ENCODE results near the gene CHIT1.
"Not testable (repeated sequence)": the region's sequence is repeated elsewhere in the genome, so short reads cannot be mapped to it uniquely, and the experiment has no call there.

Gene CHIT1

DNA sequence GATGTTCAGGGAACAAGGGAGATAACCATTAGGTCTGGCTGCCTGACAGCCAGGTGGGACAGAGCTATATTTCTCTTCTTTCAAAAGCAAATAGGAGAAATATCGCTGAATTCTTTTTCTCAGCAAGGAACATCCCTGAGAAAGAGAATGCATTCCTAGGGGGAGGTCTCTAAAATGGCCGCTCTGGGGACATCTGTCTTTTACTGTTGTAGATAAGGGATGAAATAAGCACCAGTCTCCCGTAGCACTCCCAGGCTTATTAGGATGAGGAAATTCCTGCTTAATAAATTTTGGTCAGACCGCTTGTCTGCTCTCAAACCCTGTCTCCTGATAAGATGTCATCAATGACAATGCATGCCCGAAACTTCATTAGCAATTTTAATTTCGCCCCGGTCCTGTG, 5.4 kb upstream of the CHIT1 start:
- H3K9ac ChIP-seq (ENCODE audit: low read depth, low read length); H3K27ac ChIP-seq (ENCODE audit: low read depth, low read length); H3K4me1 ChIP-seq (ENCODE audit: insufficient read depth, low read length); H3K27me3 ChIP-seq (ENCODE audit: insufficient read depth, low read length); H3K4me3 ChIP-seq (ENCODE audit: low read length); H3K36me3 ChIP-seq (ENCODE audit: insufficient read depth, low read length): not testable (repeated sequence)
- peaks cover 13% of the 10 kb centered on the region for H3K9me3 ChIP-seq (ENCODE audit: insufficient read depth, low read depth, low read length)
- 91% methylated on average over 6 of the region's 7 CpGs for WGBS

GRCh38 chr1:203228670-203229069, 803 bp downstream of the CHIT1 start:
- Histone ChIP-seq H3K27ac (ENCODE audit: low read depth, low read length) (no peak overlapping the region), H3K4me3 (ENCODE audit: low read length) (no peak overlapping the region), H3K9me3 (ENCODE audit: insufficient read depth, low read depth, low read length) (no peaks in the 10 kb centered on the region), H3K4me1 (ENCODE audit: insufficient read depth, low read length) (no peaks in the 10 kb centered on the region), H3K36me3 (ENCODE audit: insufficient read depth, low read length) (no peaks in the 10 kb centered on the region), H3K9ac (ENCODE audit: low read depth, low read length) (no peak overlapping the region), H3K27me3 (ENCODE audit: insufficient read depth, low read length) (no peaks in the 10 kb centered on the region; the same call in 1 of the 2 replicates)
- WGBS, result 86% methylated on average over 4 of the region's 4 CpGs

- H3K9ac ChIP-seq (ENCODE audit: low read depth, low read length), result no peak overlapping the region
- WGBS, result 95% methylated on average over 9 of the region's 9 CpGs
- H3K4me3 ChIP-seq (ENCODE audit: low read length), result no peak overlapping the region
- no peaks in the 10 kb centered on the region for H3K9me3 ChIP-seq (ENCODE audit: insufficient read depth, low read depth, low read length)
- no peaks in the 10 kb centered on the region; the same call in 1 of the 2 replicates for H3K27me3 ChIP-seq (ENCODE audit: insufficient read depth, low read length)
- no peak overlapping the region for H3K27ac ChIP-seq (ENCODE audit: low read depth, low read length)
- no peaks in the 10 kb centered on the region for H3K4me1 ChIP-seq (ENCODE audit: insufficient read depth, low read length)
- H3K36me3 ChIP-seq (ENCODE audit: insufficient read depth, low read length), result no peaks in the 10 kb centered on the region
Measured at GRCh38 chr1:203227371-203228083, 1.9 kb downstream of the CHIT1 start.

- no peaks in the 10 kb centered on the region for H3K36me3 ChIP-seq (ENCODE audit: insufficient read depth, low read length)
Measured at GRCh38 chr1:203225071-203225470, 4.4 kb downstream of the CHIT1 start.

GRCh38 chr1:203223012-203223775, 6.3 kb downstream of the CHIT1 start:
- Histone ChIP-seq H3K27ac (ENCODE audit: low read depth, low read length) (no peak overlapping the region), H3K9me3 (ENCODE audit: insufficient read depth, low read depth, low read length) (no peaks in the 10 kb centered on the region), H3K4me1 (ENCODE audit: insufficient read depth, low read length) (no peaks in the 10 kb centered on the region), H3K36me3 (ENCODE audit: insufficient read depth, low read length) (no peaks in the 10 kb centered on the region), H3K27me3 (ENCODE audit: insufficient read depth, low read length) (no peaks in the 10 kb centered on the region; the same call in 1 of the 2 replicates), H3K9ac (ENCODE audit: low read depth, low read length) (no peak overlapping the region), H3K4me3 (ENCODE audit: low read length) (no peak overlapping the region)
- WGBS, result 95% methylated on average over 18 of the region's 18 CpGs

More at GRCh38 chr1:203225071-203225470, 4.4 kb downstream of the CHIT1 start:
- Histone ChIP-seq H3K27ac (ENCODE audit: low read depth, low read length) (no peak overlapping the region), H3K4me3 (ENCODE audit: low read length) (no peak overlapping the region), H3K27me3 (ENCODE audit: insufficient read depth, low read length) (no peaks in the 10 kb centered on the region; the same call in 1 of the 2 replicates), H3K9me3 (ENCODE audit: insufficient read depth, low read depth, low read length) (no peaks in the 10 kb centered on the region), H3K4me1 (ENCODE audit: insufficient read depth, low read length) (no peaks in the 10 kb centered on the region), H3K9ac (ENCODE audit: low read depth, low read length) (no peak overlapping the region)
- 85% methylated on average over 4 of the region's 4 CpGs for WGBS

DNA sequence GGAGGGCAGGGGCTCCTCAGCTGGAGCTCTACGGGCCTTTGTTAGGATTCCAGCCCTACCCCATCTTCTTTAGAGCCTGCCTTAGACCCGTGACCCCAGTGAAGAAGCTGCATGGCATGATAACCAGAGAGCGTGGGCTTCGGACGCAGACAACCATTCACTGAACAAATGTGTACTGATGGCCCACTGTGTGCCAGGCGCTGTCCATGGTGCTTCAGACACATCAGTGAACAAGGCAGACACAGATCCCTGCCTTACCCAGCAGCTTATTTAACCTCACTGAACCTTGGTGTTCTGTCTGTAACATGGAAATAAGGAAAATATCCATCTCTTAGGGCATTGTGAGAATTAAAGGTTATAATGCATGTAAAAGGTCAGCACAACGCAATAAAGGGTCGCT, 9.5 kb downstream of the CHIT1 start:
- Histone ChIP-seq H3K4me1 (ENCODE audit: insufficient read depth, low read length) (peaks cover 15% of the 10 kb centered on the region), H3K9ac (ENCODE audit: low read depth, low read length) (no peak overlapping the region), H3K36me3 (ENCODE audit: insufficient read depth, low read length) (no peaks in the 10 kb centered on the region), H3K27ac (ENCODE audit: low read depth, low read length) (no peak overlapping the region), H3K27me3 (ENCODE audit: insufficient read depth, low read length) (no peaks in the 10 kb centered on the region), H3K9me3 (ENCODE audit: insufficient read depth, low read depth, low read length) (no peaks in the 10 kb centered on the region), H3K4me3 (ENCODE audit: low read length) (no peak overlapping the region)
- 78% methylated on average over 8 of the region's 8 CpGs for WGBS

DNA sequence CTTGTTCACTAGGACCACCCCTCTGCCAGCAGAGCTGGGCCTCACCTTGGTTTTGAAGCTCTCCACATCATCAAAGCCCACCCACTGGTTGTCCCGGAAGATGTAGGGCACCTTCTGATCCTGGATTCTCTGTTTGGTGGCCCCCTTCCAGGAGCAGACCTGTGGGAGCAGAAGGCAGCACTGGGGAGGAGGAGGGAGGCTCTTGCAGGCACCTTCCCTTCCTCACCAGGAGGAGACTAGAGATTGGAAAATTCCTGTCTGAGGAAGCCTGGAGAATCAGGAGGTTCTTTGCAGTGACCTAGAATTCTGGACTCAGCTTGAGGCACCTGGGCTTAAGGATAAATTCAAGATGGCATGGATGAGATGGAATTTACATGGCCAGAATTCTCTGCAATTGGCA, 10.3 kb downstream of the CHIT1 start:
- Histone ChIP-seq H3K27ac (ENCODE audit: low read depth, low read length) (no peak overlapping the region), H3K4me1 (ENCODE audit: insufficient read depth, low read length) (peaks cover 15% of the 10 kb centered on the region), H3K36me3 (ENCODE audit: insufficient read depth, low read length) (no peaks in the 10 kb centered on the region), H3K9me3 (ENCODE audit: insufficient read depth, low read depth, low read length) (no peaks in the 10 kb centered on the region), H3K27me3 (ENCODE audit: insufficient read depth, low read length) (no peaks in the 10 kb centered on the region), H3K4me3 (ENCODE audit: low read length) (no peak overlapping the region), H3K9ac (ENCODE audit: low read depth, low read length) (no peak overlapping the region)
- WGBS, result 86% methylated on average over 1 of the region's 1 CpG

- no peaks in the 10 kb centered on the region for H3K36me3 ChIP-seq (ENCODE audit: insufficient read depth, low read length)
- no peaks in the 10 kb centered on the region for H3K9me3 ChIP-seq (ENCODE audit: insufficient read depth, low read depth, low read length)
- no peak overlapping the region for H3K9ac ChIP-seq (ENCODE audit: low read depth, low read length)
- H3K4me1 ChIP-seq (ENCODE audit: insufficient read depth, low read length), result peaks cover 15% of the 10 kb centered on the region
- no peaks in the 10 kb centered on the region for H3K27me3 ChIP-seq (ENCODE audit: insufficient read depth, low read length)
- H3K27ac ChIP-seq (ENCODE audit: low read depth, low read length), result no peak overlapping the region
- no peak overlapping the region for H3K4me3 ChIP-seq (ENCODE audit: low read length)
- 94% methylated on average over 7 of the region's 7 CpGs for WGBS
Measured at GRCh38 chr1:203217668-203218067, 11.8 kb downstream of the CHIT1 start.

DNA sequence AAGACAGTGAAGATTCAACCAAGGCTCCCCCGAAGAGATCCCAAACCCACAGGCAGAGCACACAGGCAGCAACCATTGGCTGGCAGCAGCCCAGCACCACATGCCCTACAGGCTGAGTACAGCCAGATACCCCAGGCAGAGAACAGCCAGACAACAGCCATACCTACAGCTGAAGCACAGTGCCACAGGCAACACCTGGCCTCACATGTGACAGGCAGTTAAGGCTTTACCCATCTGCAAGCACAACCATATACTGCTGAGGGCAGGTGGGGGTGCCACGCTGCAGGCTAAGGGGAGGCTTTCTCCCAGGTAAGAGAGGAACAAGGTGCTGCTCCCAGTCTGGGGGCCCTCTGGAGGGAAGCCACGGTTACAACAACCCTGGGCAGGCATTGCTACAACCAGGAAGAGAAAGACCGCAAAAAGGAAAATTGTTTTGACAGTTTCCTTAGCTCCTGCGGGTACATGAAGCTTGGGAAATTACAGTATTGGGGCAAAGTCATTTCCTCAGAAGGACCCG, 12.3 kb downstream of the CHIT1 start:
- H3K27me3 ChIP-seq (ENCODE audit: insufficient read depth, low read length), result no peaks in the 10 kb centered on the region
- H3K27ac ChIP-seq (ENCODE audit: low read depth, low read length), result no peak overlapping the region
- H3K9me3 ChIP-seq (ENCODE audit: insufficient read depth, low read depth, low read length), result no peaks in the 10 kb centered on the region
- peaks cover 15% of the 10 kb centered on the region for H3K4me1 ChIP-seq (ENCODE audit: insufficient read depth, low read length)
- H3K9ac ChIP-seq (ENCODE audit: low read depth, low read length), result no peak overlapping the region
- WGBS, result 72% methylated on average over 6 of the region's 6 CpGs
- no peak overlapping the region for H3K4me3 ChIP-seq (ENCODE audit: low read length)
- H3K36me3 ChIP-seq (ENCODE audit: insufficient read depth, low read length), result no peaks in the 10 kb centered on the region

DNA sequence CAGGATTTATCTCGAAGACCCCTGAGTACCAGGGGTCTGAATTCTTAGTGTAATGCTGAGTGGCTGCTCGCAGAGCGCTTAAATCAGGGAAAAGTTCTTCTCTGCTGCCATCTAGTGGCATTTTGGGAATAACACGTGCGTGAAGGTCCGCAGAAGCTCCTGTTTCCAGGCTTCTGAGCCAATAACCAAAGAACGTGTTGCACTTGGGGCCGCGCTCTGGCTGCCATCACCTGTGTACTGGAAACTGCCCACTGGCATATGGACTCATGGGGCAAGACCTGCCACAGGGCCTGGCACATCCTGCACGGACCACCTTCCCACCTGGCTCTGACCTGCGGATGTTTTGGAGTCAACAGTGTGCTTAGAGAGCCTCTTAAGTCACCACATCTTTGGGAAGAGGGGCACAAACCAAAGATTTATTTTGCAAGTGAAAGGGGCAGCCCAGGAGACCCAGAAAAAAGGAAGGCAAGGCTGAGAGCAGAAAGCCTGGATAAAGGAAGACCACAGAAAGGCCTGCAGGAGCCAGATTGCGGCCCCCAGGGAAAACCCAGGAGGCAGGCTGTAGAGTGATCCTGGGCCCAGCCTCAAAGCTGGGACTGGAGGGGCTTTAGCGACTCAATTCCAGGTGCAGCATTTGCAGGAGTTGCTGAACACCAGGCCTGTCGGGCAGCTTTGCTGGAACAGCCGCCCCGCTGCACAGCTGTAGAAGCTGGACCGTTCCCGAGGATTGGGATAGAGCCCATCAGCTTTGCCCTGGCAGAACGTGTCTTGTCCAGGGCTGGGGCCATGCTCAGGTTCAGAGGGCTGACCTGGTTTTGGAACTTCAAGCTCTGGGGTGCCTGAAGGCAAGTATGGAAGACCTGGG, 13.0 kb downstream of the CHIT1 start:
- no peaks in the 10 kb centered on the region for H3K36me3 ChIP-seq (ENCODE audit: insufficient read depth, low read length)
- no peaks in the 10 kb centered on the region for H3K27me3 ChIP-seq (ENCODE audit: insufficient read depth, low read length)
- no peak overlapping the region for H3K9ac ChIP-seq (ENCODE audit: low read depth, low read length)
- no peak overlapping the region for H3K4me3 ChIP-seq (ENCODE audit: low read length)
- H3K4me1 ChIP-seq (ENCODE audit: insufficient read depth, low read length), result peaks cover 15% of the 10 kb centered on the region
- no peak overlapping the region for H3K27ac ChIP-seq (ENCODE audit: low read depth, low read length)
- no peaks in the 10 kb centered on the region for H3K9me3 ChIP-seq (ENCODE audit: insufficient read depth, low read depth, low read length)
- 35% methylated on average over 19 of the region's 19 CpGs for WGBS

- Histone ChIP-seq H3K9me3 (ENCODE audit: insufficient read depth, low read depth, low read length) (no peaks in the 10 kb centered on the region), H3K9ac (ENCODE audit: low read depth, low read length) (no peak overlapping the region), H3K36me3 (ENCODE audit: insufficient read depth, low read length) (no peaks in the 10 kb centered on the region), H3K4me1 (ENCODE audit: insufficient read depth, low read length) (peaks cover 15% of the 10 kb centered on the region), H3K4me3 (ENCODE audit: low read length) (no peak overlapping the region), H3K27me3 (ENCODE audit: insufficient read depth, low read length) (no peaks in the 10 kb centered on the region), H3K27ac (ENCODE audit: low read depth, low read length) (no peak overlapping the region)
- 69% methylated on average over 9 of the region's 9 CpGs for WGBS
Measured at GRCh38 chr1:203215573-203215972, 13.9 kb downstream of the CHIT1 start.

All from HUES64 (cell line).